ENCODE data around the gene RBBP8NL.

DNA sequence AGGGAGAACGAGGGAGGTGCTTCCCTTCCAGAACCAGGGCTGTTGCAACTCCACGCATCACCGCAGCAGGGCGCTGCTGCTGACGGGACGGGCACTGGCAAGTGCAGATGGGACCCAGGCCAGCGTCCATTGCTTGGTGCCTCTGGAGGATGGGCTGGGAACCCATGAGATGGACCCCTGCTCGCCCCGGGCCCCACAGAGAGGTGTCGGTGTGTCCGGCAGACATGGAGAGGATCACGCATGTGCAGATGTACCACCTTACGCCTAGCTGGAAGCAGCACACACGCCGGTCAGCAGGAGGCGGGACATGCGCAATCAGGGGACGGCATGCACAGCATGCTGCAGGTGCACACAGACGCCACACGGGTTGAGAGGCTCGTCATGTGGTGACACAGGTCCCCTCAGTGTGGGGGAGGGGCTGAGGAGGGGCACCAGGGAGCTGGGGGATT, 26.0 kb downstream of the RBBP8NL start:
- TF ChIP-seq, protein P1, sequence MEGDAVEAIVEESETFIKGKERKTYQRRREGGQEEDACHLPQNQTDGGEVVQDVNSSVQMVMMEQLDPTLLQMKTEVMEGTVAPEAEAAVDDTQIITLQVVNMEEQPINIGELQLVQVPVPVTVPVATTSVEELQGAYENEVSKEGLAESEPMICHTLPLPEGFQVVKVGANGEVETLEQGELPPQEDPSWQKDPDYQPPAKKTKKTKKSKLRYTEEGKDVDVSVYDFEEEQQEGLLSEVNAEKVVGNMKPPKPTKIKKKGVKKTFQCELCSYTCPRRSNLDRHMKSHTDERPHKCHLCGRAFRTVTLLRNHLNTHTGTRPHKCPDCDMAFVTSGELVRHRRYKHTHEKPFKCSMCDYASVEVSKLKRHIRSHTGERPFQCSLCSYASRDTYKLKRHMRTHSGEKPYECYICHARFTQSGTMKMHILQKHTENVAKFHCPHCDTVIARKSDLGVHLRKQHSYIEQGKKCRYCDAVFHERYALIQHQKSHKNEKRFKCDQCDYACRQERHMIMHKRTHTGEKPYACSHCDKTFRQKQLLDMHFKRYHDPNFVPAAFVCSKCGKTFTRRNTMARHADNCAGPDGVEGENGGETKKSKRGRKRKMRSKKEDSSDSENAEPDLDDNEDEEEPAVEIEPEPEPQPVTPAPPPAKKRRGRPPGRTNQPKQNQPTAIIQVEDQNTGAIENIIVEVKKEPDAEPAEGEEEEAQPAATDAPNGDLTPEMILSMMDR (optimal IDR thresholded peaks at IDR 0.05 in 1 of 3, IDR thresholded peaks at IDR 0.05 in 1 of 3, conservative IDR thresholded peaks at IDR 0.05 in 1 of 3; ENCODE audit: extremely low read depth in 1 of 3, insufficient read depth in 2 of 3, low read length in 3 of 3): peak; percentile 28 to 61 (median 40)
- no peak for TF ChIP-seq EZH2 (IDR thresholded peaks at IDR 0.05; ENCODE audit: low read length)
